Midbrain (tissue), 1 donor: Measurements from ENCODE around the gene EPHA1.
A peak's percentile ranks its signal among the peaks of the same experiment; 100 is the strongest.

Experiments used
- DNase-seq: peaks from one replicate; lab custom pipeline; 2025; lab: John Stamatoyannopoulos, UW

The EPHA1 gene

DNA sequence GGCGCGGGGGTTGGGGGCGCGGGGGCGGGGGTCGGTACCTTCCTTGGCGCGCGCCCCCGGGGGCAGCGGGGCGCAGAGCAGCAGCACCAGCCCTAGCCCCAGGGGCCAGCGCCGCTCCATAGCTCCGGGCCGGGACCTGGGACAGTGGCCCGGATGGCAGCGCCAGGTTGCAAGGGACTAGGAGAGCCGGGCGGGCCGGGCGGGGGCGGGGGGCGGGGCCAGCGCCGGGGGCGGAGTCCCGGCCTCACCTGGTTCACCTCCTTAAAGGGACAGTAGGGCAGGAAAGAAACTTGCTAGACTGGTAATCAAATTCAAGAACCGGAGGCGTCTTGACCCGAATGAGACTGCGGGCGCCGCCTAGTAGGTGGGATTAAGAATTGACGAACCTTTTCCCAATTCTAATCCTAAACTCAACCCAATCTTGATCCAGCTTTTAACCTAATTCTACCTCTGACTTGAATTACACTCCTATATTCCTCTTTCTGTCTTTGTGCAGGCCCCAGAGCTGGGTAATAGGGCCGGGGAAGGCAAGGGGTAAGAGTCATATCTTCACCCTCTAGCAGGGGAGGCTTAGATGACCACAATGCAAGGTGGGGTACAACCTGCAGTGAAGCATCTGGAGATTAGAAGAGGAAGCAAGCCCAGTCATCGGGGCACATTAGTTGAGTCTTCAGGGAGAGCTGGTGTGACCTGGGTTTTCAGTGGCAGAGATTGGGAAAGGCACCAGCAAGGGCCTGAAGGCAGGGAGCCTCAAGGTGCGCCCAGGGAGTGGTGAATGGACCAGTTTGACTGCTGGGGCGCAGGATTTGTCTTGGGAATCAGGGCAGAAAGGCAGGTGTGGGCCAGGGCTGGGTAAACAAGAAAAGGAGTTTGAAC is at the start of gene EPHA1:
Gene EPHA1, minus strand, starts transcription at position 171 of the 876 bp plus-strand sequence. Its CDS starts 51 bp downstream, at position 120.
- DNase-seq: peak; percentile 1

DNA sequence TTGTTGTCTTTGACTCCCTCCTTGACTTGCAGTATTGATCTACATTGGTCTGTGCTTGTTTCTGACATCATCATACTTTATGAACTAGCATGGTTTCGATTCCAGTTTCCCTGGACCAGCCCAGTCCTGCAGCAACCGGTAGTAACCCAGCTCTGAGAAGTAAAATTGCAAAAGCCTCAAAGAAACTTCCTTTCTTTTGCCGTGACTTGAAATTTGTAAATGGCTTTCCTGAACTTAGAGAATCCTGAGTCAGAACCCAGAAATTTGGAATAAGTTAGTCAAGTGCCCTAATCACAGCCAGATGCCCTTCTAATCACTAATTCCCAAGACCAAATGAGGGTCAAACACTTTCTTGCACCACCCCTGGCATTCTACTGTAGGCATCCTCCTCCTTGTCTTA is 49.6 kb upstream of the EPHA1 start:
- no peak for DNase-seq

GRCh38 chr7:143456992-143457793 is 48.5 kb upstream of the EPHA1 start:
- DNase-seq: no peak

GRCh38 chr7:143455942-143456341 is 47.3 kb upstream of the EPHA1 start:
- no peak for DNase-seq

GRCh38 chr7:143455491-143455890 is 46.8 kb upstream of the EPHA1 start:
- no peak for DNase-seq

GRCh38 chr7:143454091-143454680 is 45.5 kb upstream of the EPHA1 start:
- DNase-seq: no peak

DNA sequence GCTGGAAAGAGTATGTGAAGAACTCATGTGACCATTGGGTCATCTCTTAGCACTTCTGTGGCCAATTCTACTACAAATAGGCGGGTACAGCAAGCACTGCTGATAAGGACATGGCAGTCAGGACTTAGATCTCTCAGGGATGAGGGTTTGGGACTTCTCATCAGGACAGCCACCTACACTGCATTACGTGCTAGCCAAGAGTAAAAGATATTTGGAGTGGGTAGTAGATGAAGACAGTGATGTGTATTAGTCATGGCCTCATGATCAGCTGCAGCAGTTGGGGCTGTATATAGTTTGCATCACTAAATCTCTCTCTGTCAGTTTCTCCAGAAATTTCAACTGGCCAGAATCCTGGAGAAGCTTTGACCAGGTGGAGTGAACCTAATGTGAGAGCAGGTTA is 43.8 kb upstream of the EPHA1 start:
- no peak for DNase-seq

GRCh38 chr7:143451746-143452145 is 43.1 kb upstream of the EPHA1 start:
- no peak for DNase-seq

- DNase-seq: no peak
These were observed 42.5 kb upstream of the EPHA1 start for GRCh38 chr7:143451122-143451521.

DNA sequence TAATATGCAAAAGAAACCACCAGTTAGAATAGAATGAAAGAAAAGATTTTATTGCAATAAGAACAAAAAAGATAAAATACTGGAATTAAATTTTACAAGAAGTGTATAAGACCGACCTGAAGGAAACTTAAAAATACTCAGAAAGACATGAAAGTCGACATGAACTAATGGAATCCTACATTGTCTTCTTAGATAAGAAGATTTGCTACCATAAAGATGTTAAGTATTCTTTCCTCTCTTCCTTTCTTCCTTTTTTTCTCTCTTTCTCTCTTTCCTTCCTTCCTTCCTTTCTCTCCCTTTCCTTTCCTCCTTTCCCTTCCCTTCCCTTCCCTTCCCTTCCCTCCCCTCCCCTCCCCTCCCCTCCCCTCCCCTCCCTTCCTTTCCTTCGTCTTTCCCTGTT is 41.1 kb upstream of the EPHA1 start:
- DNase-seq: no peak

GRCh38 chr7:143448429-143448828 is 39.8 kb upstream of the EPHA1 start:
- DNase-seq: no peak

- DNase-seq: no peak
These were observed 38.8 kb upstream of the EPHA1 start for GRCh38 chr7:143447466-143447865.

- no peak for DNase-seq
These were observed 36.1 kb upstream of the EPHA1 start for GRCh38 chr7:143444785-143445184.

- no peak for DNase-seq
These were observed 35.6 kb upstream of the EPHA1 start for GRCh38 chr7:143444063-143444782.

DNA sequence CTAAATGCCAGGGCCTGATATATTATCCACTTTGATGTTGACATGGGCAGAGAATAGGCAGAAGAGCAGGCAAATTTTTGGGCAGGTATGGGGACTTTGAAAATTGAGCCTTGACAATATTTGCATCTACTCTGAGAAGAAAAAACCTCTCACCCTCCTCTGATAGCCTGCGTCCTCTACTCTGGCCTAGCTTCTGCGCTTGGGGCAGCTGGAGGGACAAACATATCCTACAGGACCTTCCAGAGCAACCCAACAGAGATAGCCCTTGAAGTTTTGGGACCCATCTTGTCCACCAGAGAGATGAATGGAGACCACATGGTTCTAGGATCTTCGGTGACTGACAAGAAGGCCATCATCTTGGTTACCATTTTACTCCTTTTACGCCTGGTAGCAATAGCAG is 34.5 kb upstream of the EPHA1 start, which contains the start of gene TAS2R60:
Gene TAS2R60, plus strand, starts transcription at position 301 of the 400 bp plus-strand sequence. Its CDS starts 0 bp downstream, at position 301.
- no peak for DNase-seq

DNA sequence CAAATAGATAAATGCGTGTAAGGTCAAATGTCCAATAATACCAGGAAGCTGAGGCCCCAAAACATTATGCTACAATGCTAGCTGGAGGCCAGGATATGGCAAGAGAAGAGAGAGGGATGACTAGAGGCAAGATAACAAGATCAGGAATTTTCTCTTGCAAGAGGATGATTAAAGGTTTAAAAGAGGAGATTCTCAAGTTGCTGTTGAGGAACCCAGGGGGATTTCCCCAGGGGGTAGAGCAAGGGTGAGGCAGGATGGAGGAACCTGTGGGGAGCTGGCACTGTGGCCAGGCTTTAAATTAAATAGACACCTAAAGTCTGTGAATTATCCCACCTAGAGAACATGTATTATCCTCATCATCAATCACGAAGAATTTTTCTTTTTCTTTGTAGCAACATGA is 31.2 kb upstream of the EPHA1 start:
- DNase-seq: no peak

GRCh38 chr7:143437578-143437977 is 28.9 kb upstream of the EPHA1 start:
- no peak for DNase-seq

- DNase-seq: no peak
These were observed 27.8 kb upstream of the EPHA1 start for GRCh38 chr7:143436325-143436946.

GRCh38 chr7:143435266-143435665 is 26.6 kb upstream of the EPHA1 start:
- no peak for DNase-seq

- DNase-seq: no peak
These were observed 26.0 kb upstream of the EPHA1 start for GRCh38 chr7:143434660-143435059.

DNA sequence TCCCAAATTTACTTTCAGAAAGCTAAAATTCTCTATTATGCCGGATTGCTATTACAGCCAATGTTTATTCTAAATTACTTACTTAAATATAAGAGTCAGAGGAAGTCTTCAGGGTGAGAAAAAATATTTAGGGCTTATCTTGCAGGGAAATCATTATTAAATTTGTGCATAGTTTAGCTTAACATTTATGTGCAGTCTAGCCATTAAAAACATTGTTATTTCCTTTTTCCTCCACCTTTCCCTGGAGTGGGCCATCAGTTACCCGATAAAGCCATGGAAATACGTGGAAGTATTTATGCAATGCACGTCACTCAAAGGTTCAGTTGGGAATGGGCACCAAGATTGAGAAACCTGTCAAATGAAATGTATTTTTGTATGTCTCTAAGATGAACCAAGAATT is 25.1 kb upstream of the EPHA1 start:
- DNase-seq: no peak
